K562 (cell line): ENCODE measurements around the gene TCF12. TPM values are rescaled to one million over a fixed set of nuclear protein-coding genes. Genes with fewer than 3 reads are reported as not detected.

Experiments used
- ARHGAP35 ChIP-seq: fragments of 450-650 bp; IDR thresholded peaks from 2 replicates; pipeline ENCODE4 v1.6.1; 2018; ENCODE audit not compliant: partially characterized antibody
- ATF7 ChIP-seq: fragments of 450-650 bp; IDR thresholded peaks from 2 replicates; pipeline ENCODE4 v1.7.1; 2014; ENCODE audit warnings: mild to moderate bottlenecking, moderate library complexity
- CHD2 ChIP-seq: IDR thresholded peaks from 2 replicates; pipeline ENCODE4 v1.6.1; 2011; ENCODE audit warnings: low read depth, low read length
- FOXK2 ChIP-seq, 2 experiments: fragments of 450-650 bp; IDR thresholded peaks in 1 of 2; conservative IDR thresholded peaks in 1 of 2; 2 replicates each; pipeline ENCODE4 v1.6.1; 2016; ENCODE audit warnings: low read depth in 2 of 2, mild to moderate bottlenecking in 1 of 2
- HDAC1 ChIP-seq, 2 experiments: fragments of 450-650 bp; IDR thresholded peaks; 2 replicates each; pipeline ENCODE4 v1.6.1; 2016 to 2017; ENCODE audit warnings: inconsistent platforms in 1 of 2, mild to moderate bottlenecking in 1 of 2, moderate library complexity in 1 of 2
- HMGN3 ChIP-seq: IDR thresholded peaks from 2 replicates; pipeline ENCODE4 v1.6.1; 2011; ENCODE audit warnings: borderline replicate concordance, low read depth, mild to moderate bottlenecking, mixed read lengths, low read length; ENCODE audit not compliant: insufficient read length; ENCODE audit errors: extremely low read depth
- HNRNPK ChIP-seq: fragments of 200-400 bp; formaldehyde crosslinking; IDR thresholded peaks from one replicate; pipeline ENCODE4 v1.6.1; 2018; ENCODE audit warnings: mild to moderate bottlenecking, low read depth, low read length; ENCODE audit not compliant: poor library complexity, severe bottlenecking
- ILK ChIP-seq: fragments of 450-650 bp; IDR thresholded peaks from 2 replicates; pipeline ENCODE4 v1.6.1; 2016; ENCODE audit warnings: missing genetic modification characterization, low read depth, mild to moderate bottlenecking, missing compliant biosample characterization, moderate library complexity, borderline replicate concordance
- KAT7 ChIP-seq: sonication (generic); formaldehyde crosslinking; IDR thresholded peaks from 2 replicates; pipeline ENCODE4 v1.8.0; 2022; ENCODE audit warnings: missing genetic modification reagents, mild to moderate bottlenecking, borderline replicate concordance
- MAFG ChIP-seq: fragments of 450-650 bp; conservative IDR thresholded peaks from 2 replicates; pipeline ENCODE4 v1.6.1; 2016; ENCODE audit warnings: missing genetic modification characterization, missing compliant biosample characterization
- MEF2D ChIP-seq: conservative IDR thresholded peaks from 2 replicates; pipeline ENCODE4 v1.6.1; 2016; ENCODE audit warnings: low read depth, missing genetic modification characterization, missing compliant biosample characterization
- MEIS2 ChIP-seq: fragments of 450-650 bp; IDR thresholded peaks from 2 replicates; pipeline ENCODE4 v1.6.1; 2014; ENCODE audit warnings: mild to moderate bottlenecking; ENCODE audit not compliant: partially characterized antibody
- NFRKB ChIP-seq: fragments of 450-650 bp; IDR thresholded peaks from 2 replicates; pipeline ENCODE4 v1.6.1; 2016; ENCODE audit warnings: low read depth
- POLR2B ChIP-seq: fragments of 450-650 bp; IDR thresholded peaks from 2 replicates; pipeline ENCODE4 v1.6.1; 2018; ENCODE audit warnings: low read depth; ENCODE audit not compliant: partially characterized antibody
- TCF7L2 ChIP-seq: fragments of 150-350 bp; IDR thresholded peaks from 2 replicates; pipeline ENCODE4 v1.6.1; 2016; ENCODE audit warnings: low read depth, mild to moderate bottlenecking, low read length, moderate library complexity
- TEAD4 ChIP-seq, 2 experiments: sonication (generic) in 1 of 2; formaldehyde crosslinking in 1 of 2; IDR thresholded peaks; 2 replicates each; pipeline versions ENCODE4 v1.6.1 to v1.8.0; 2012 to 2022; ENCODE audit warnings: borderline replicate concordance in 1 of 2, inconsistent platforms in 1 of 2, low read length in 1 of 2, mild to moderate bottlenecking in 1 of 2, missing genetic modification reagents in 1 of 2
- ZNF316 ChIP-seq: fragments of 450-650 bp; IDR thresholded peaks from 2 replicates; pipeline ENCODE4 v1.6.1; 2016
- polyA plus RNA-seq, 8 experiments: library from polyadenylated mRNA; depleted of rRNA in 4 of 8; stranded (reverse) in 5 of 8; unstranded in 3 of 8; fragments of >200 nt; fragmentation: Nextera tagmentation in 2 of 8; fragmentation: Illumina TruSeq in 1 of 8; extraction: Ambion mirVana in 2 of 8; extraction: Trizol in 1 of 8; gene quantifications; 2 replicates each; pipeline versions ENCODE4 v1.2.1 to v1.2.3, GENCODE V29; 2011 to 2014; ENCODE audit warnings: inconsistent platforms in 1 of 8, missing spikeins in 1 of 8
- total RNA-seq, 7 experiments: library from RNA; depleted of rRNA in 6 of 7; stranded (reverse); fragments of >200 nt in 6 of 7; fragmentation: Illumina TruSeq in 2 of 7; extraction: Trizol in 2 of 7; gene quantifications; 2 replicates each; pipeline versions ENCODE4 v1.2.1 to v1.2.3, GENCODE V29; 2011 to 2021; ENCODE audit warnings: low replicate concordance in 1 of 7
- TF ChIP-seq, protein P1 (sequence below): fragments of 200-400 bp; formaldehyde crosslinking; IDR thresholded peaks from 2 replicates; pipeline ENCODE4 v1.6.1; 2017; ENCODE audit warnings: mild to moderate bottlenecking, low read depth, low read length, moderate library complexity

The TCF12 gene
- total and polyA plus RNA-seq, 9 of the 15 experiments (the other 6 are each of a cell fraction or from before 2014, with no cell fraction given), result 10.5 to 132 (median 52.9) TPM

DNA sequence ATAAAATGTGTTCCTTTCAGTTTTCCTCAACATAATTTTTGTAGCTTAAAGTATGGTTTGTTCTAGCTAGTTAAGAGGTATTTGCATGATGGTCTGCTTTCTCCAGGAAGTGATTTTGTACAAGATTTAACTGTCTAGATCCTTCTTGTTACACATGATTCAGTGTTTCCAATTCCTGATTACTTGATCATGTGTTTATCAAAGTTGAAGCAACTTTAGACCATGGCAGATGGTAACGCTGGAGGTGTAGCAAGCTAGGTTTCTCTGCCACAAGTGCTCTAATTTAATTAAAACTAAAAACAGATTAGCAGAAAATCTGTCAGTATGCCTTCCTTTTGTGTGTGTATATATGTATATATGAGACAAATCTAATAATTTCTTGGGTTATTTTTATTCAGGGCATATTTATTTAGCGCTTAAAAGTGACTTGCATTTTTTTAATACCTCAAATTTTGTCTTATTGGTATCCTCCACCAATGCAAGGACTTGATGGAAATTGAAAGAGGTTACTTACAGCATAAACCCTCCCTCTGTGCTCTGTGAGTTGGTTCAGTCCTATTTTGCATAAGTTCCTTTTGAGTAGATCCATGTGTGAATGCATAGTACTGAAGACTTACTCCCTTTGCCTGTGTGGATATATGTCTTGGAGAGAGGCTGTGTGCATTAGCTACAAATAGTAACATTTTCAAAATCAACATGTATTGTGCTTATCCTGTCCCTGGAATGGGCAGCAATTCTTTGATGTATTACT lies 300.6 kb downstream of the TCF12 start (continued):
- TF ChIP-seq ILK (tag) (no peak), KAT7 (CRISPR knock-in tag) (no peak), POLR2B (no peak), MAFG (peak; percentile 51), NFRKB (no peak), FOXK2 (conservative IDR thresholded peaks at IDR 0.05 in 1 of 2, IDR thresholded peaks at IDR 0.05 in 1 of 2; ENCODE audit: low read depth in 2 of 2) (peak in 1 of 2 experiments; percentile 70; a peak in 1 of 4 replicates), ATF7 (peak; percentile 74), TEAD4 (IDR thresholded peaks at IDR 0.05; ENCODE audit: low read length) (no peak), TEAD4 (CRISPR knock-in tag; IDR thresholded peaks at IDR 0.05; ENCODE audit: borderline replicate concordance) (no peak), TCF7L2 (peak; percentile 69; the same call in 1 of the 2 replicates), ZNF316 (peak; percentile 13; the same call in 1 of the 2 replicates), CHD2 (no peak), HMGN3 (no peak), HNRNPK (no peak), MEIS2 (no peak), MEF2D (tag) (no peak), ARHGAP35 (no peak), HDAC1 (IDR thresholded peaks at IDR 0.05) (no peak)
- TF ChIP-seq, protein P1, sequence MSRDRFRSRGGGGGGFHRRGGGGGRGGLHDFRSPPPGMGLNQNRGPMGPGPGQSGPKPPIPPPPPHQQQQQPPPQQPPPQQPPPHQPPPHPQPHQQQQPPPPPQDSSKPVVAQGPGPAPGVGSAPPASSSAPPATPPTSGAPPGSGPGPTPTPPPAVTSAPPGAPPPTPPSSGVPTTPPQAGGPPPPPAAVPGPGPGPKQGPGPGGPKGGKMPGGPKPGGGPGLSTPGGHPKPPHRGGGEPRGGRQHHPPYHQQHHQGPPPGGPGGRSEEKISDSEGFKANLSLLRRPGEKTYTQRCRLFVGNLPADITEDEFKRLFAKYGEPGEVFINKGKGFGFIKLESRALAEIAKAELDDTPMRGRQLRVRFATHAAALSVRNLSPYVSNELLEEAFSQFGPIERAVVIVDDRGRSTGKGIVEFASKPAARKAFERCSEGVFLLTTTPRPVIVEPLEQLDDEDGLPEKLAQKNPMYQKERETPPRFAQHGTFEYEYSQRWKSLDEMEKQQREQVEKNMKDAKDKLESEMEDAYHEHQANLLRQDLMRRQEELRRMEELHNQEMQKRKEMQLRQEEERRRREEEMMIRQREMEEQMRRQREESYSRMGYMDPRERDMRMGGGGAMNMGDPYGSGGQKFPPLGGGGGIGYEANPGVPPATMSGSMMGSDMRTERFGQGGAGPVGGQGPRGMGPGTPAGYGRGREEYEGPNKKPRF, result no peak
